ENCODE measurements around the gene SERPINA10.

The SERPINA10 gene

GRCh38 chr14:94292872-94293577, at the start of gene SERPINA10:
Gene SERPINA10, minus strand, starts transcription at chr14:94293268. Its CDS starts 2,675 bp downstream, at chr14:94290593.
- no peak for DNase-seq (ENCODE audit: low read depth)

- no peak for DNase-seq (ENCODE audit: low read depth)
Measured at GRCh38 chr14:94342334-94342934, 49.4 kb upstream of the SERPINA10 start.

GRCh38 chr14:94341656-94342333, 48.7 kb upstream of the SERPINA10 start:
- DNase-seq (ENCODE audit: low read depth): no peak

- no peak for DNase-seq (ENCODE audit: low read depth)
Measured at GRCh38 chr14:94340533-94340932, 47.5 kb upstream of the SERPINA10 start.

GRCh38 chr14:94338023-94338422, 45.0 kb upstream of the SERPINA10 start:
- DNase-seq (ENCODE audit: low read depth): no peak

- DNase-seq (ENCODE audit: low read depth): no peak
Measured at GRCh38 chr14:94337274-94337673, 44.2 kb upstream of the SERPINA10 start.

GRCh38 chr14:94334872-94335271, 41.8 kb upstream of the SERPINA10 start:
- DNase-seq (ENCODE audit: low read depth): no peak

GRCh38 chr14:94332587-94332986, 39.5 kb upstream of the SERPINA10 start:
- no peak for DNase-seq (ENCODE audit: low read depth)

GRCh38 chr14:94332063-94332583, 39.1 kb upstream of the SERPINA10 start:
- DNase-seq (ENCODE audit: low read depth): no peak

- DNase-seq (ENCODE audit: low read depth): no peak
Measured at GRCh38 chr14:94331462-94331861, 38.4 kb upstream of the SERPINA10 start.

- no peak for DNase-seq (ENCODE audit: low read depth)
Measured at GRCh38 chr14:94330857-94331256, 37.8 kb upstream of the SERPINA10 start.

- no peak for DNase-seq (ENCODE audit: low read depth)
Measured at GRCh38 chr14:94330432-94330831, 37.4 kb upstream of the SERPINA10 start.

GRCh38 chr14:94329857-94330256, 36.8 kb upstream of the SERPINA10 start:
- no peak for DNase-seq (ENCODE audit: low read depth)

GRCh38 chr14:94328196-94328595, 35.1 kb upstream of the SERPINA10 start:
- no peak for DNase-seq (ENCODE audit: low read depth)

- no peak for DNase-seq (ENCODE audit: low read depth)
Measured at GRCh38 chr14:94322648-94323570, 29.8 kb upstream of the SERPINA10 start, which contains the start of gene SERPINA6. Gene SERPINA6, minus strand, starts transcription at chr14:94323336. Its CDS starts 8,688 bp downstream, at chr14:94314648.

- DNase-seq (ENCODE audit: low read depth): no peak
Measured at GRCh38 chr14:94321421-94322271, 28.6 kb upstream of the SERPINA10 start.

- no peak for DNase-seq (ENCODE audit: low read depth)
Measured at GRCh38 chr14:94320243-94320642, 27.2 kb upstream of the SERPINA10 start.

GRCh38 chr14:94317259-94317658, 24.2 kb upstream of the SERPINA10 start:
- DNase-seq (ENCODE audit: low read depth): no peak

GRCh38 chr14:94316692-94317091, 23.6 kb upstream of the SERPINA10 start:
- DNase-seq (ENCODE audit: low read depth): no peak

GRCh38 chr14:94314890-94315289, 21.8 kb upstream of the SERPINA10 start:
- DNase-seq (ENCODE audit: low read depth): no peak
